HG03025 (cell line): ENCODE results near the gene FKBP10.
"Not testable (repeated sequence)": the region's sequence is repeated elsewhere in the genome, so short reads cannot be mapped to it uniquely, and the experiment has no call there.

Experiments used
- ATAC-seq: cut with Tn5 transposase; IDR thresholded peaks from one replicate; pipeline ENCODE4 v1.9.1; 2021; ENCODE audit warnings: mild to moderate bottlenecking, moderate library complexity; ENCODE audit not compliant: unreplicated experiment, low FRiP score

The FKBP10 gene

DNA sequence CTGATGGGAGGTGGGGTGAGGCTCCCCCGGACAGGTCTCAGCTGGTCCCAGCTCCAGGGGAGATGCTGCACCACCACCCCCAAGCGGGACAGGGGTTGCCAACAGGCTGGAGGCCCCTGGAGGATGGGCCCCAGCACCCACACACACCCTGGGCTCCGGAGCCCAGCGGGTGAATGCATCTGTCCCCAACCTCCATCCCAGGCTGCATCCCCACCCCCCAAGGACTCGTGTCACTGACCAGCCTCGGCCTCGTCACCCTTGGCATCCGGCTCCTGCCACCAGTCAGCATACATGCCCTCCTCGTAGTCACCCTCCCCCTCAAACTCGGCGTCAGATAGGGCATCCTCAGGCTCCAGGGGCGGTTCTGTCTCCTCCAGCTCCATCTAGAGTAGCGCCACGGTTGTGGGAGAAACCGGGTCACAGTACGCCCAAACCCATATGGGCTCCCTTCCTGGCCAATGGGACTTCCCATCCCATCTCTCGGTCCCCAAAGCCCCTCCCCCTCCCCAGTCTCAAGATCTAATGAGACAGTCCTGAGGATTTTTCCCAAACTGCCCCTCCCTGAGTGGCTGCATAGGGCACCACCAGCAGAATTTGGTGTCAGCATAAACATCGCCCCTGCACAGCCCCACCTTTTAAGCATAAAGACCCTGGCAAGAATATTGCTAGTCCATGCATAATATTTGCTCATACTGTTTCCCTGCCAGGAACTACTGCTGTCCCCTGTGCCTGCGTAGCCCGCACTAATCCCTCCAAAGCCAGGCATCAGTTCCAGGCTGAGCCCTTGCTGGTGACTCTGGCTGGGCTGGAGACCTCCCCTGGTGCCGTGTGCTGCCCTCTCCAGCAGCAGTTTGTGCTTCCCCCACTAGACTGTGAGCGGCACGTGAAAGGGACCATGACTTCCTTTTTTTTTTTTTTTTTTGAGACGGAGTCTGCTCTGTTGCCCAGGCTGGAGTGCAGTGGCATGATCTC lies 9.5 kb upstream of the FKBP10 start:
- no peak for ATAC-seq

DNA sequence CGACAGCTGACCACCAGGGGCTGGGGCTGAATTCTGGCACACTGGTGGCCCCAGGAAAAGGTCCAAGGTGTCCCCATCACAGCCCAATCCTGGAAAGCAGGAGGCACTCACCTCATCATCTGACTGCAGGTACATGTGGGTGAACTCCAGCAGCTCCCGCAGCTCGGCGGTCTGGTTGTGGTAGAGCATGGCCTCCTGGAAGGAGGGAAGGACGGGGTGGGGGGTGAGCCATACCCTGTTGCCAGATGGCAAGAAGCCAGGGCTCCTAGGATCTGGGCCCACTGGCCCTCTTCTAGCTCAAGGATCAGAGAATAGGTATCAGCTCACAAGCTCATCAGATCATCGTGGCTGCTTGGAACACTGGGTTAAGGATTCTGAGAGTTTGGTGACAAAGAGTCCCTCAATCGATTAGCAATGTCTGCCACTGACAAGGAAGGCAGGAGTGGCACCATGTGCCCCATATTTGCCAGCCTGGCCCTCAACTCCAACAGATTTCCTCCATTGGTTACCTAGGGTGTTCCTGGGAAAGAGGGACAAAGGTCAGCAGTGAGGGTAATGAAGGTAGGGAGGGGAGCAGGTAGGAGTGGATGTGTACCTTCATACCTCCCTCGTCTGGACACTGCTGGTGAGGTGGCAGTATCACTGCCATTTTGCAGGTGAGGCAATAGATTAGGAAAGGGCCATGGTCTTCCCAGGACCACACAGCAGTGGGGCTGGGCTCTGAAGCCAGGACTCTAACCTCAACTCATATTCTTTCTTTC lies 5.9 kb upstream of the FKBP10 start:
- no peak for ATAC-seq

- no peak for ATAC-seq
These were observed 1.9 kb upstream of the FKBP10 start for GRCh38 chr17:41810659-41811548.

GRCh38 chr17:41811549-41812380 lies 1.0 kb upstream of the FKBP10 start, which contains the start of gene P3H4:
P3H4 (minus strand) TSS chr17:41811949; CDS start chr17:41811915, 34 bp downstream.
- no peak for ATAC-seq

- no peak for ATAC-seq
These were observed 412 bp downstream of the FKBP10 start for GRCh38 chr17:41813152-41813680.

- ATAC-seq = no peak
These were observed 908 bp downstream of the FKBP10 start for GRCh38 chr17:41813699-41814124.

- ATAC-seq = no peak
These were observed 1.4 kb downstream of the FKBP10 start for GRCh38 chr17:41814195-41814594.

GRCh38 chr17:41816637-41817320 lies 4.0 kb downstream of the FKBP10 start:
- ATAC-seq = no peak

- ATAC-seq = no peak
These were observed 5.2 kb downstream of the FKBP10 start for GRCh38 chr17:41818024-41818423.

DNA sequence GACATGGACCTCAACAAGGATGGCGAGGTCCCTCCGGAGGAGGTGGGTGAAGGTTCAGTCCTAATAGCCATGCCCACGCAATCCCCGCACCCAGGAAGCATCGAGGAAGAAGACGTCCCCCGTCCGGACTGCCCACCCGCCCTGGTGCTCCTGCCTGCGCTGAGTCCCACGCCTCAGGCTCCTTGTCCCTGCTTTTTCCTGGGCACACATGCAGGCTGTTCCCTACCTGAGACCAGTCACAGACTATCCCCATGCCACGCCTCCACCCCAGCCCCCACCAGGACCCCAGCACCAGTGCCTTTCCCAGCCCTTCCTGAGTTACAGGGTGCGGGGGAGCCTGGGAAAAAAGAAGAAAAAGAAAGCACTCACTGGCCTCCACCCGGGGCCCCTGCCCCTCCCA lies 9.0 kb downstream of the FKBP10 start:
- ATAC-seq = no peak

- no peak for ATAC-seq
These were observed 9.7 kb downstream of the FKBP10 start for GRCh38 chr17:41822216-41823140.

DNA sequence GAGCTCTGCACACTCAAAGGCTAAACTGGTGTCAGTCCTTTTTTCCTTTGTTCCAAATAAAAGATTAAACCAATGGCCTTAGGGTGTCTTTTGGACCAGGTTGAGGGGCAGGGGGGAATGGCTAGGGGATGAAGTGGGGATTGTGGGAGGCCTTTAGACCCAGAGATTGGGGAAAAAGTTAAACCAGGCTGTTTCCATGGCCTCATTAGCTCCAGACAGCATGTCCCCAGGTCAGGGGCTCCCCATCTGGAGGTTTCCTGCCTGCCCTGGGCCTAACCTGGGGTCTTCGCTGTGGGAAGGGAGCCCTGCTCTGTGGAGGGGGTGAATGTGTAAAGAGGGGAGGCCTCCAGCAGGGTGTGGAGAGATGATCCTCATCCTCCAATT lies 10.3 kb downstream of the FKBP10 start:
- ATAC-seq = no peak

- ATAC-seq = no peak
These were observed 10.8 kb downstream of the FKBP10 start for GRCh38 chr17:41823580-41823979.

DNA sequence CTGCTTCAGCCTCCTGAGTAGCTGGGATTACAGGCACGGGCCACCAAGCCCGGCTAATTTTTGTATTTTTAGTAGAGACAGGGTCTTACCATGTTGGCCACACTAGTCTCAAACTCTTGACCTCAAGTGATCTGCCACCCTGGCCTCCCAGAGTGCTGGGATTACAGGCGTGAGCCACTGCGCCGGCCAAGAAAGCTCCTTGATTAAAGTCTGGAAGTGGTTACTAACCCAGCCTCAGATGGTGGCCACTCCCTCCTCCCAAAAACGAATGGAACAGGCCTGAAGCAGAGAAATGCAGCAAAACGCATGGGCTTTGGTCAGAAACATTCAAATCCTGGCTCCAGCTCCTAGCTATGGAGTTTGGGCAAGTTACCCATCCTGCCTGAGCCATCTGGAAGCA lies 11.3 kb downstream of the FKBP10 start:
- no peak for ATAC-seq

DNA sequence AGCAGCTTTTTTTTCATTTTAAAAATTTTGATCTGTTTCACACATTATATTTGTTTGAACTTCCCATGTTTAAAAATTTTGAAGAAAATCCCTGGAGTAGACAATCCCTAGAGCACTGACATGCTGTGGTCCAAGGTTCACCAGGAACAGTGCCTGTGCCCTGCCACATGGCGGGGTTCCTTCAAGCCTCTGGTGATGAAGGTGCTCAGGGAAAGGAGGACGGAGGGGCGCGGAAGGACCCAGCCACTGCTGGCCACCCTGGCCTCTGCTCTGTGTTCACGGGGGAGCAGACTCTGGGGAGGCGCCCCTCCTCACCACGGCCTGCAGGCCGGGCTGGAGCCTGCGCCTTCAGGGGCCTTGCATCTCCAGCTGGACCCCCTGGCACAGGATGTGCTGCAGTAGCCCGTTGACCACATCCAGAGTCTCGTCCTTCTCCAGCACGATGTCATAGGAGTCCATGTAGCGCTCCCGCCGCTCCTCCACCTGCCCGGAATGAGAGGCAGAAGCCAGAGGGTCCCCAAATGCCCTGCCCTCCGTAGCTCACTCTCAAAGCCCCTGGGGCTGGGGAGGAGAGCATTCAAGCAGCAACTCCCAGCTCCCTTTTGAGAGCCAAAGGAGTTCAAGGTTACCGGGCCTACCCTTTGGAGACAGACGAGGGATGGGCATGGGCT lies 12.5 kb downstream of the FKBP10 start:
- ATAC-seq = no peak

GRCh38 chr17:41829961-41830360 lies 17.2 kb downstream of the FKBP10 start:
- ATAC-seq = not testable (repeated sequence)

GRCh38 chr17:41835214-41835799 lies 22.5 kb downstream of the FKBP10 start:
- no peak for ATAC-seq
